GM21528 (cell line): ENCODE results near the gene KRT76.

Source experiments
- ATAC-seq: cut with Tn5 transposase; IDR thresholded peaks from one replicate; pipeline ENCODE4 v1.9.1; 2021; ENCODE audit warnings: mild to moderate bottlenecking, moderate library complexity; ENCODE audit not compliant: unreplicated experiment, low FRiP score

Gene KRT76

GRCh38 chr12:52742196-52742580 lies 35.0 kb downstream of the KRT76 start:
- no peak for ATAC-seq

GRCh38 chr12:52741375-52742195 lies 35.6 kb downstream of the KRT76 start:
- ATAC-seq, result no peak

GRCh38 chr12:52740584-52740983 lies 36.6 kb downstream of the KRT76 start:
- no peak for ATAC-seq

GRCh38 chr12:52739963-52740362 lies 37.2 kb downstream of the KRT76 start:
- ATAC-seq, result no peak

- no peak for ATAC-seq
Measured at GRCh38 chr12:52735816-52736632, 41.1 kb downstream of the KRT76 start.

- no peak for ATAC-seq
Measured at GRCh38 chr12:52735106-52735505, 42.0 kb downstream of the KRT76 start.

GRCh38 chr12:52730793-52731192 lies 46.4 kb downstream of the KRT76 start:
- no peak for ATAC-seq

- ATAC-seq, result no peak
Measured at GRCh38 chr12:52730383-52730782, 46.8 kb downstream of the KRT76 start.

- ATAC-seq, result no peak
Measured at GRCh38 chr12:52729147-52729546, 48.0 kb downstream of the KRT76 start.

- no peak for ATAC-seq
Measured at GRCh38 chr12:52728374-52728773, 48.8 kb downstream of the KRT76 start.

GRCh38 chr12:52727037-52727436 lies 50.1 kb downstream of the KRT76 start:
- no peak for ATAC-seq

- ATAC-seq, result no peak
Measured at GRCh38 chr12:52726451-52726850, 50.7 kb downstream of the KRT76 start.

- ATAC-seq, result no peak
Measured at GRCh38 chr12:52724384-52724783, 52.8 kb downstream of the KRT76 start.

GRCh38 chr12:52722680-52723079 lies 54.5 kb downstream of the KRT76 start:
- ATAC-seq, result no peak

- ATAC-seq, result no peak
Measured at GRCh38 chr12:52721838-52722470, 55.2 kb downstream of the KRT76 start.

- no peak for ATAC-seq
Measured at GRCh38 chr12:52720365-52720886, 56.7 kb downstream of the KRT76 start.
